IPS DF 4.7 (cell line): ENCODE measurements around the gene WWC2.
"Not testable (repeated sequence)": the region's sequence is repeated elsewhere in the genome, so short reads cannot be mapped to it uniquely, and the experiment has no call there.

ENCODE experiments used
- DNase-seq: peaks from one replicate; pipeline ENCODE4 v3.0.0-alpha.2; 2013; ENCODE audit warnings: low spot score; ENCODE audit errors: extremely low read depth

WWC2 gene

DNA sequence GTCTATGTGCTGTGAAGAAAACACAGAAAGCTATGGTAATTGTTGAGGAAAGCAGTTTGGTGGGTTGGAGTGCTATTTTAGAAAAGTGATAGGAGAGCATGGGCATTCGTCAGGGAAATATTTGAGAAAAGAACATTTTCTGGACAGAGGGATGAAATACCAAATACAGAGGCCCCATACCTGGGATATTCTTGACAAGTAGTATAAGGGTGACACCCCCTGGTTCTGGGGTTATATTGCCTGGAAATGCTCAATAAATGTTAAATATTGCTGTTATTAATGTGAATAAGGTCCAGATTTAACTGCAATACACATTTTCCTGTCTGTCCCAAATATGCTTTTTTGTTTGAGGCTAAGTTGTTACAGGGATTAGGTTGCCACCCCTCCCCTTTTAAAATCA, 42.9 kb downstream of the WWC2 start:
- DNase-seq = no peak

DNA sequence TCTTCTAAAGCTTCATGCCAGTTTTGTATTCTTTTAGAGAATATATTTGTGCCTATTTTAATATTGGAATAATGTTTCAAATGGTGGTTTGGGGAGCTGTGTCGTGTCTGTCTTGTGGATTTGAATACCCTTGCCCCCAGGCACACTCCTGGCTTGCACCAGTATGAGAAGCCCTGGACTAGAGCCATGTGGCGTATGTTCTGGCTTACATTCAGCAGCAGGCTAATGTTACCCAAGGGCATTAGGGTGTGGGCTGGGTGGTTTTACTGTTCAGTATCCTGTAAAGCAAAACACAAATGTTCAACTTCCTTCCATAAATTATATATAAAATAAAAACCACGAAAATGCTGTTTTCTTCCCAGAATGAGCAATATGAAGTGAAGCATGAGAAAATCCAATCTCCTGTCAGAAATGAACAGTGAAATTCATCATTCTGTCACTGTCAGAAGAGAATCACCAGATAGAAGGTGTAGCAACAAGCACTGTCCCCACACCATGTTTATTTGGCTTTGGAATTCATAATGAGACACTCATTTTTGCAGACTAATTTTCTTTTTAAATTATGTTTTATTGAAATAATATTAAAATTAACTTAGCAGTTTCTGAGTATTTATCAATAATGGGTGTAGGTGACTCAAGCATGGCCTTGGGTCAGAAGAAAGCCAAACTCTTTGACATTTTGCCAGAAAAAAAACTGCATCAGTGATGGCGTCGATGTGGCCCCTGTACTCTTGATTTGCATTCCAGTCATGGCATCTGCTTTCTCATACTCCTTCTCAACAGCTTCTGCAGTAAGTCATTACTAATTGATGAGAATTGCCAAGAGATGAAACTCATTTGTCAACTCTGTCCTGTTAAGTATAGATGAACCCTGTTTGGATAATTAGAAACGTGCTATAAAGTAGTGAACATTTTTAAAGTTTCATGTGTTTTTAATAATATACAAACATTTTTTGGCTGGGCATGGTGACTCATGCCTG, 43.8 kb downstream of the WWC2 start:
- no peak for DNase-seq

GRCh38 chr4:183144787-183145186, 45.7 kb downstream of the WWC2 start:
- no peak for DNase-seq

GRCh38 chr4:183145773-183146172, 46.7 kb downstream of the WWC2 start:
- no peak for DNase-seq

DNA sequence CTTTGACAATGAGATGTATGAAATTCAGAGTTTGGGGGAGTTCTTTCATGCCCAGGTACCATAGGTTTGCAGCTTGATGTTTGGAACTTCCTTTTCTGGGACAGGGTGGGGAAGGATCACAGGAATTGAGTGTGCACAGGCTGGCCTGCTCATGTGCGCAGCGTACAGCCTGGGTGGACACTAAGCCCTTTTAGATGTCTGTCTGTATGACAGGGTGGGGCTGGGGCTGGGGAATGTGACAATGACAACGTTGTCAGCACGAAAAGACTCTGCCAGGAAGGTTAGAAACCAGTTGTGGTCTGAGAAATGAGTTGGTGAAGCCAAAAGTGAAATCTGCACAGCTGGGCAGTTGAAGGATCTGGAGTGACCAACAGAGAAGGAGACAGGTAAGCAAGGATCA, 47.4 kb downstream of the WWC2 start:
- no peak for DNase-seq

- no peak for DNase-seq
Observed at GRCh38 chr4:183147196-183147595, 48.1 kb downstream of the WWC2 start.

DNA sequence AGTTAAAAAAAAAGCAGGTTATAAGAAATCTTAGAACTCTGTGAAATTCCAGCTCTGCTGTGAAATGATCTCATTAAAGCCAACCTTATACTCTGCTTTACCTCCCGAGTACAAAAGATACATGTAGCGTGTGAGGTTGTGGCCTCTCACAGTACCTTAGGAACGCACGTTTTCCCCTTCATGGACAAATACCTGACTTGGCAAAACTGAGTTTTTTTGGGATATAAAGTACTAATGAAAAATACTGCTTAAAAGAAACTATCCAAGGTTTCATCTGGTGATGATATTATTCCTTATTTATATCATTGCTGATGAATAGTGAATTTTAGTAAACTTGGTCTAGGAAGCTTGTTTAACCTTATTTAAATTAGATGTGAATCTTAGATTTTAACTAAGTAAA, 48.9 kb downstream of the WWC2 start:
- DNase-seq = no peak

GRCh38 chr4:183149616-183150539, 50.8 kb downstream of the WWC2 start:
- DNase-seq = no peak

DNA sequence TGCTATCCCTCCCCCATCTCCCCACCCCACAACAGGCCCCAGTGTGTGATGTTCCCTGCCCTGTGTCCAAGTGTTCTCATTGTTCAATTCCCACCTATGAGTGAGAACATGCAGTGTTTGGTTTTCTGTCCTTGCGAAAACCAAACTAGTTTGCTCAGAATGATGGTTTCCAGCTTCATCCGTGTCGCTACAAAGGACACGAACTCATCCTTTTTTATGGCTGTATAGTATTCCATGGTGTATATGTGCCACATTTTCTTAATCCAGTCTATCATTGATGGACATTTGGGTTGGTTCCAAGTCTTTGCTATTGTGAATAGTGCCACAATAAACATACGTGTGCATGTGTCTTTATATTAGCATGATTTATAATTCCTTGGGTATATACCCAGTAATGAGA, 51.6 kb downstream of the WWC2 start:
- not testable (repeated sequence) for DNase-seq

- not testable (repeated sequence) for DNase-seq
Observed at GRCh38 chr4:183152232-183152631, 53.2 kb downstream of the WWC2 start.

DNA sequence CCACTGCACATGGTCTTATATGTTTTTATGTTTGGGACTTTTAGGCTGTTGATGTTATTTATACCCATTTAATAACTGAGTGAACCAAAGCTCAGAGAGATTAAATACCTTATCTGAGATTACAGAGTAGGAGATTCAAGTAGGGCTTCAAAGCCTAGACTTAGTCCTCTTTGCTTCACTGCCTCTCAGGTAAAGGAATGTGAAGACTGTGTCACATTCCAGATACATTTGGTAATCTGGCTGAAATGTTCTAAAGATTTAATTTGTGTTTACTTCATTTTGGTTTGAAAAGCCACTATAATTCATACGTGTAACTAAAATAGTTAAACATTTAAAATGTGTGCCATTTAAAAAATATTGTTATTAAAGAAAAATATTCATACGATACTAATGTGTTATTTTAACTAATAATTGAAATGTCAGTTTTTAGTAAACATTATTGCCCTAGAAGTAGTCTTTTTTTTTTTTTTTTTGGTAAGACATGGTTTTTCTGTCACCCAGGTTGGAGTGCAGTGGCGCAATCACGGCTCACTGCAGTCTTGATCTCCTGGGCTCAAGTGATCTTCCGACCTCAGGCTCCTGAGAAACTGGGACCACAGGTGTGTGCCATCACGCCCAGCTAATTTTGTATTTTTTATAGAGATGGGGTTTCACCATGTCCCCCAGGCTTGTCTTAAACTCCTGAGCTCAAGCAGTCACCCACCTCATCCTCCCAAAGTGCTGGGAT, 54.3 kb downstream of the WWC2 start:
- no peak for DNase-seq

DNA sequence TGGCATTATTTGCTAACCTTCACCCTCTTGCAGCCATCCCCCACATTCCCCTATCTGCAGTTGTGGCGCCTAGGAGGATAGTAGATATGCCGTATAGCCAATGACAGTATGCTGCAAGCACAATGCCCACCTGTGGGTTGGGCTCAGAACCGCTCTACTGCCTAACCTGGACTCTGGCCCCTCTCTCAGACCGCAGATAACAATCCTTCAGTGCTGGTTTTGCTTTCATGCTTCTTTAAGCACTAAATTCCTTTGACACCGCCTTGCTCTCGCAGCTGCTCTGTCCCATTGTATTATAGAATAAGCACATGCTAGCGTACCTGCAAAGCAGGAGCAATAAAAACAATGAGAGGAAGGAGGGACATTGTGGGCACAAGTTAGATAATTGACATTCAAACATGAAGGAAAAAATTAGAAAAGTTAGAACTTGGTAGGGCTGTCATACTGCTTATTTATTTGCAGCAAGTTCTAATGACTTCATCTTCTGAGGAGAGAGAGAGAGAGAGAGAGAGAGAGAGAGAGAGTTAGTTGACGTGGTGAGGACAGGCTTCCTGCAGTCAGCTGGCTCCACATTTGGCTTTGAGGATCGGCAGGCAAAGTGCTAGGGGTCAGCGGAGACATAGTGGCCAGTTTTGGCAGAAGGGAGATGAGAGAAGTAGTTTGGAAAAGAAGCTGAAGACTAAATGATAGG, 55.8 kb downstream of the WWC2 start:
- no peak for DNase-seq

- no peak for DNase-seq
Observed at GRCh38 chr4:183155450-183156184, 56.6 kb downstream of the WWC2 start.

DNA sequence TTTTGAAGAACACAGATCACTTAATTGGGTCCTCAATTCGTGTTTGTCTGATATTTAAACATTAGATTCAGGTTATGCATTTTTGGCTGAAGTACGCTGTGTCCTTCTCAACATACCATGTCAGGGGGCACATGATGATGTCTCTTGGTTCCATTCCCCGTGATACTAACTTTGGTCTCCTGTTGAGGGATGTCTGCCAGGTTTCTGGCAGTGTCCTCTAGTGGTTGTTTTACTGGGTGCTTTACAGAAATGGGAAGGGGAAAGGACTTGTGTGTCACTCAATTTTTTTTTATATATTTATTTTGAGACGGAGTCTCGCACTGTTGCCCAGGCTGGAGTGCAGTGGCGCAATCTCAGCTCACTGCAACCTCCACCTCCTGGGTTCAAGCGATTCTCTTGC, 58.2 kb downstream of the WWC2 start:
- DNase-seq = no peak

GRCh38 chr4:183158062-183158461, 59.0 kb downstream of the WWC2 start:
- no peak for DNase-seq

DNA sequence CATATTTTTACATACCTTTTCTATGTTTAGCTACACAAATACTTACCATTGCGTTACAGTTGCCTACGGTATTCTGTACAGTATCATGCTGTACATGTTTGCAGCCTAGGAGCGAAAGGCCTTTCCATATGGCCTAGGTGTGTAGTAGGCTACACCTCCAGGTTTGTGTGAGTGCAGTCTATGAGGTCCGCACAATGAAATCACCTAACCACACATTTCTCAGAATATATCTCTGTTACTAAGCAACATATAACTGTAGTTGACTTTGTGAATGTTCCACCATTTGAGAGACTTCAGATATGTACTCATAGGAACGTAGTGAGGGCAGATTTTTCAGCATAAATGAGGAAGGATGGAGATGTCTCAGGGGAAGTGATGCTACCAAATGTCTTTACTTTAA, 62.6 kb downstream of the WWC2 start:
- no peak for DNase-seq

- DNase-seq = no peak
Observed at GRCh38 chr4:183163135-183163534, 64.1 kb downstream of the WWC2 start.

- no peak for DNase-seq
Observed at GRCh38 chr4:183164963-183165362, 65.9 kb downstream of the WWC2 start.

- no peak for DNase-seq
Observed at GRCh38 chr4:183165376-183165775, 66.3 kb downstream of the WWC2 start.

DNA sequence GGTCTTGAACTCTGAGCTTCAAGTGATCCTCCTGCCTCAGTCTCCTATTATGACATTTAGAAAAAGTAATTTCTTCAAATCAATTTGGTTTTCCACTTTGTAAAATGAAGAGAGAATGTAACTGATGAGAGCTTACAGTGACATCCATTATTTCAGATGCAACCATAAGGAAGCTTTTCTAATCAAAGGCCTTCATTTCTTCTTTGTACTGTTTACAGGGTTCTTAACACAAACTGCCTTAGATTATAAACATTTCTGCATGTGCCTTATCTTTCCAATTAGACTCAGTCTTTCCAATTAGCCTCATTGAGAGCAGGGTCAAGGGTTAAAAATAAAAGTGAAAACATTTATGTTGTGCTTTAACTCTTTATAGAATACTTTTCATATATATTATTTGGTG, 71.8 kb downstream of the WWC2 start:
- DNase-seq = no peak
